ENCODE data around the gene PEMT.
A peak's percentile ranks its signal among the peaks of the same experiment; 100 is the strongest.

Gene PEMT

DNA sequence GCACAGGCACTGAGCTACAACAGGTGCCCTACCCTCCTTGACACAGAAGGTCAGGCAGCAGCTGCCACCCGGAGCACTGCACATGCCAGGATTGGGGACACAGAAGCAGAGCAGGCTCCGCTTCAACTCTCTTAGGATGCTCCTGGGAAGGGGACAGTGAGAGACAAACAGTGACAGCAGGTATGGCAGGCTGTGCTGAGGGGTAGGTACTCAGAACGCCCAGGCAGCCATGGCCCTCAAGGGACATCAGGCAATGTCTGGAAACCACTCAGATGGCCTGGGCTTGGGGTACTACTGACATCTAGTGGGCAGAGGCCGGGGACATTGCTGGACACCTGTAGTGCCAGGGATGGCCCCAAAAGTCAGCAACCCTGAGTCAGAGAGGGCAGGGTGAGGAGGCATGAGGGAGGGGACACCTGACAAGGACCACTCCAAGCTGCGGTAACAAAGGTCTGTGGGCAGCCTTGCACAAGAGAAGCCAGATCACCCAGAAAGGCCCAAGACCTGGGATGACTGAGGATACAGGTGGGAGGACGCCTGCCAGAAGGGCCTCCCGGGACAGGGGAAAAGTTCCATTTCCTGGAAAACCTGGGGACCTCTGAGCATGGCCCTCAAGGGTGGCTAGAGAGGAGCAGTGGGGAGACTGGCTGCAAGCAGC is 21.2 kb downstream of the PEMT start:
- DNase-seq = no peak

DNA sequence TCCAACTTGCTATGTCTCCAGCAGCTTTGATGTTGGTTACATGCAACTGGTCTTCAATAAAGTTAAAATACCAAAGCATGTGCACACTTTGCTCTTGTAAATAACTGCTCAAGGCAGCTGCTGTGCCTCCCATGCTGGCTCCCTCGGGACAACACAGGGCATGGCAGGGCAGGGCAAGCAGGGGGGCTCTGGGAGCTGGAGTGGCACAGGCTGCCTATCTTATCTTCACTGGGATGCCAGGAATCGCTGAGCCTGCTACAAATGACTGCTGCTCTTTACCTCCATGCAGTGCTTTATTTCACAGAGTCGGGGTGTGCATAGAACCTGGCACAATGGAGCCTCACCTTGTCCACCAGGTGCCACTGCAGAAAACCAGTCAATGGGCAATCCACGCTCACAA is 21.8 kb downstream of the PEMT start:
- no peak for DNase-seq

DNA sequence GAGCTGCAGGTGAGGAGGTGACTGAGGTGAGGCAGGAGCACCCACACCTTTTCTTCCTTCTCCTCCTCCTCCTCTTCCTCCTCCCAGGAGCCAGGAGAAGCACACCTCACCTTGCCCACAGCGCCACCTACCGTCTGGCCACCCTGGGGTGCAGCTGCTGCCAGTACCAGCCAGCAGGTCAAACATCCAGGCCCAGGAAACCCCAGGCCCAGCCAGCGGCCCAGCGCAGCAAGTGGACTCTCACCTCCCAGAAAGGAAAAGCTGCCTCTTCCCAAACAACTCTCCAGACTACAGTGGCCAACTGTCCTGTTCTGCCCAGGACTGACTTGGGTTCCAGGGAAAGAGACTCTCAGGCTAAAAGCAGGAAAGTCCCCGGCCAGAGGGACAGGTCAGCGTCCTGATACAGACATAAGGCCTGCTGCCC is 22.7 kb downstream of the PEMT start:
- peak; percentile 76 to 78 for DNase-seq

DNA sequence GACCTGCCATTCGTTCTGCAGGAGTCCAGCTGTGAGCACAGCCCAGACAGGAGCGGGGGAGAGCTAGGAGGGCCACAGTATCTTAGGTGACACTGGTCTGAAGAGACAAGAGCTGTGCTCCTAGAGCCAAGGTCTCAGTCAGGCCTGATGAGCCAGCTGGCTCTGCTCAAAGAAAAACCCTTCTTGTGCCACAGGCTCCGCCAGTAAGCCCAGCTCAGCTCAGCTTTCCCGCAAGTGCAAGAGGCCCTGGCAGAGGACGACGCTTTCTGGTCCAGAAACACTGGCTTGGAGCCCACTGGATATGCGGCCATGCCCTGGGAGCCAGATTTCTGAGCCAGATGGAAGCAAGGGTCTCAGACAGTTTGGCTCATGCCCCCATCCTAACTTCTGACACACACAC is 23.9 kb downstream of the PEMT start:
- no peak for DNase-seq

DNA sequence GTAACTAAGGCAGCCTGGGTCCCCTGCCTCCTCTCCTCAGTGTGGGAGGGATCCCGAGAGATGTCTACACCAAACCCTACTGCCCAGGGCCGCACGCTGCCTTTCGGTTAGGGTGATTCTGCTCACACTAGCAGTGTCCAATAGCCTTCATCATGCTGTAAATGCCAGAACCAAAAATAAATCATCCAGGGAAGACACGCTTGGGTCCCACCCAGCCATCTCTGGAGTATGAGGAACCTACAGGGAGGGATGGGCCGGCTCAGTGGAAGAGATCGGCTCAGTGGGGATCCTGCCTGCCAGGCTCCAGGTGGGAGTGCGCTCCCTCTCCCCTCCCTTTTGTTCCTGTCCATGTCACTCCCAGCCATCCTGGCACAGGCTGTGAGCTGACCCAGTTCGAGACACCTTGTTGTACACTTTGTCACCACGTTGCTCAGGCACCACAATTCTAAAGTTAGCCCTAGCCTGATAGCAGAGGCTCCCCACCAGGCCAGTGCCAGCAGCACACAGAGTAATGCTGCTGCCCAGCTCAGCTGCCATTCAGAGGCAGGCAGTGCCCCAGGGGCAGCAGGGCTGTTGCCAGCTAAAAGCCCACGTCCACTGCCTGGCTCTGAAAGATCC is 24.5 kb downstream of the PEMT start:
- DNase-seq = no peak

DNA sequence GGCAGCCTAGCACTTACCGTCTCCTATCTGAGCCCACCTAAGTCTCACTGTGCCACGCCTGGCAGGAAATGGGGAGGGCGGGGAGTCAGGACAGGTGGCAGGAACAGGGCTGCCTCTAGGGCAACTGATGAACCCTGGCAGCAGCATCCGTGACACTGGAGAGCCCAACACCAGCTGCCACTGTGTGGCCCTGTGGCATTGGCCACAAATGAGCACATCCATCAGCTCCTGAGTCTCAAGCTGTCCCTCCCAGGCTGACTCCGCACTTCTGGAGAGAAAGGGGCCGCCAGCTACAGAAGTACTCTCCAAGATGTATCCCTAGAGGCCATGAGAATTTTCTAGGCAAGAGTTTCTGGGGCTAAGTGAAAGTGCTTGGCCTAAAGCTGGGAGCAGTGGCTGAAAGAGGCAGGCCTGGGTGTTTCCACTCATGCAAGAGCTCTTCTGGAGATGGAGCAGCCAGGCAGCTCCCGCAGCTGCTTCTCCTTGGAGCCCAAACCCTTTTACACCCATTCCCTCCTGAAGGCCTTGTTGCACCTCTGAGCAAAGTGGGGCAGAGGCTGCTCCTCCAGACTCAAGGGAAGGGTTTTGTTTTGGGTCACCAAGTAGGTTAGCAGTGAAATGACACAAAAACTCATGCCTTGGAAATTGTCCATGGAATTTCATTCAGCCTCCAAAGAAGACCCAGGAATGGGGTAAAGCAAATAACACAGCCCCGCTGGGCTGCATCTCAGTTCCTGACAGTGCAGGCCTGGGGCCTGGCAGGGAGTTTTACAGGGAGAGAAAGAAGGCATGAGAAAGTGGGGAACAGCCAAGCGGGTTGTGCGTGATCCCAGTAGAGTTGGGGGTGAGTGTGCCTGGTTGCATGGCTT is 25.8 kb downstream of the PEMT start:
- no peak for DNase-seq

DNA sequence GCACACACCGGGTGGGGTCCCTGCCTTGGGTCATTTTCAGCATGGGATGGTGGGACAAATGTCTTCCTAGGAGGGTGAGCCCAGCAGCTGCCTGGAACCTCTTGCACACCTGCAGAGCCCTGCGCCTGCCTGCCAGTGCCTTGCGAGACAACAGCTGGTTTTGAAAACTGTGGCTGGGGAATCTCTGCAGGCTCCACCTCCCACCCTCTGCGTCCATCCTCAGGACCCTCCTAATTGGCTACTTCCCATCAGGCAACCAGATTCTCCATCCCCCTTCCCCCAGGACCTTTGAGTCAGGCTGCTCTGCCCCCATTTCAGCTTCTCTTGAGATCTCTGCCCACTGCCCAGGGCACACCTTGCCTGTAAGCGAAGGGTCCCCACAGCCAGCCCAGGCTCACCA is 26.6 kb downstream of the PEMT start:
- DNase-seq = no peak

DNA sequence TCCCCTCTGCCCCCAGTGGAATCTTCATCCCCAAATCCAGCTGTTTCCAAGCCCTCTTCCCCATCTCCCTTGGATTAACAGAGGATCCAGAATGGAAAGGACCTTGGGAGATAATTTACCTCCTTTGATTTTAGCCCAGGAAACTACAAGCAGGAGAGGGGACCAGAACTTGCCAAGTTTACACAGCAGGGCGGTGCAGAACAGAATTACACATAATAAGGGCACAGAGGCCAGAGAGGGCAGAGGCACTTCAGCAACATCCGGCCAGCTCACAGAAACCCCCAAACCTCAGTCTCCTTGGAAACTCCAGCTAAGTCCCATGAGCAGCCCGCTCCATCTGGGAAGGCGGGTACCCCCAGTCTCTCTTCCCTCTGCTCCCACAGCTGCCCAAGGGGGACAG is 27.2 kb downstream of the PEMT start:
- DNase-seq = no peak

DNA sequence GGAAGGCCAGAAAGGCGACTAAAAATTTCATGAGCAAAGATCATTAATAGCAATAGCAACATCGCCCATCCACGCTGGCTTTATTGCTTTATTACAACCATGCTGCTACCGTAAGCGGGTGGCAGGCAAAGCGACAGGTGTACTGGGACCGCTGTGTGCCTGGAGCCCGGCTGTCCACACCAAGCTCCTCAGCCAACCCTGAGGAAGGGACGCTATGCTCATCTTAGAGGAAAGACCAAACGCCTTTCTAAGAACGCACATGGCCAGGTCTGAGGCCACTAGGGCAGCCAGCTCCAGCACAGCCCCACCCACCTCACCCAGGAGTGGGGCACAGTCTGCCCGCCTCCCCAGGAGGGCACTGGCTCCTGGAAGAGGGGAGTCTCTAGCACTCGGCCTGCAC is 28.0 kb downstream of the PEMT start:
- no peak for DNase-seq

DNA sequence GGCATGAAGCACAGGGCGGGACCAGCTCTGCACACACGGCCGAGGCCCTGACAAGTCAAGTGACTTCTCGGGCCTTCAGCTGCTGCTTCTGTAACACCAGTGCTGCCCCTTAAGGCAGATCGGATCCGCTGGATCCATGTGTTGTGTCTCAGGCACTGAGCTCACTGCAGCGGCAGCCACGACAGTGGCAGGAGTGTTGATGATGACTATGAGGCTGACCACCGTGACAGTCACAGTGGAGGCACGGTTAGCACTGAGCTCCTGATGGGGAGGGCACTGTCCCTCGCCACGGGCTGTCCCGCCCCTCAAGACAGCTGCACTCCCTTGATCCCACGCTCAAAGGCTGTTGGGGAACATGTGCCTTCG is 29.4 kb downstream of the PEMT start:
- DNase-seq = no peak

DNA sequence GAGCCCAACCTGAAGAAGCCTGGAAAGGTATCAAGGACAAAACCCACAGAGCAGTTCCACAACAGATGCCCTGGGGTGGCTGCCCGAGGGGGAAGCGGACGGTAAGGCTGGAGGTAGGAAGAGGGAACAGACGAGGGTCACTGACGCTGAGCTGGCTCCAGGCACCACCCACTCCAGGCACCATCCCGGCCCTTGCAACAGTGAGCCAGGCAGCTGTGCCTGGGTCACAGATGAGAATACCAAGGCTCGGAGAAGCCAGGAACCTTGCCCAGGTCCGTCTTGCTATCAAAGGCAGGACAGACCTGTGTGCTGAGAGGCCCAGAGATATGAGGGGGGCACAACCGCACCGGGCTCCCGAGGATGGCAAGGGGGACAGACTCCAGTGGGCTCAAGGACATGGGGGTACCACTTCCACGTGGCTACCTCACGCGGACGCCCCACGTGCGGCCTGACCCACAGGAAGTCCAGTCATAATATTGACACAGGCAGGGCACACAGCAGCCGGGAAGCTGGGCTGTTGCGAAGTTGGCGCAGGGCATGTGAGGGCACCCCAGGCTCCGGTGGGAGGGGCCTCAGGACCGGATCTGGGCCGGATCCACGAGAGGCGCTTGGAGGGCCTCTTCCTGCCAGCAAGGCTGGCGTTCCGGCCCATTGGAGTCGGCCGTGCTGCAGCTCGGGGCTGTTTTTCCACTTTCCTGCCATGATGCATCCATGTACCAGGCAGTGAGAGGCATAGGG is 29.9 kb downstream of the PEMT start:
- no peak for DNase-seq

DNA sequence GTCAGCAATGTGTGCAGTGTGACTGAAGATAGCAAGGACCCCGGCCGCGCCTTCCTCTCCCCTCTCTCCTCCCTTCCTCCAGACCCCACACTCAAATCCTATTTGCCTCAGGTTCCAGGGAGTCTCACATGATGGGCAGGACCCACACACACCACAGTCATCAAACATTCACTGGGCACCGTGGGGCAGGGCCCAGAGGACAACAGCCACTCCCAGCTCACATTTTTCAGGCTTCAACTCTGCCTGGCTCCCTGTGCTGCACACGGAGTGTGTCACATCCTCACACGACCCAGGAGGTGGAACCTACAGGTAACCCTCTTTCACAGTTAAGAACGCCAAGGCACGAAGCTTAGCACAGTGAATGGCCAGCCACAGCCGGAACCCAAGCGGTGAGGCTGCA is 30.5 kb downstream of the PEMT start:
- no peak for DNase-seq

DNA sequence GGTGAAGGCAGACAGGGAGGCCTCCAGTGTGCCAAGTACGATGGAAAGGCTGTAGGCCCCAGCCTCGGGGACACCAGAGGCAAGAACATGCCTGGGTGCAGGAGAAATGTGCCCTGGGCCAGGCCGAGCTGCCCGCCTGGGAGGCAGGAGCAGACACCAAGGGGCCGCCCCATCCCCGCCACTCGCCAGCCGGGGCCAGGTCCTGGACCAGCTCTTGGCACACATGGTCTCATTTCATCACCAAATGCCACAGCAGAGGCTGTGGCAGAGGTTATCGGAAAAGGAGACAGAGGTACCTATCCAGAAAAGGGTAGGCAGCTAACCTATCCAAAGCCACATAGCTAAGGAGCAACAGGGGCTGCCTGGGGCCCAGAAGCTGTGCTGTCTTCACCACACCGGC is 31.3 kb downstream of the PEMT start:
- DNase-seq = no peak

DNA sequence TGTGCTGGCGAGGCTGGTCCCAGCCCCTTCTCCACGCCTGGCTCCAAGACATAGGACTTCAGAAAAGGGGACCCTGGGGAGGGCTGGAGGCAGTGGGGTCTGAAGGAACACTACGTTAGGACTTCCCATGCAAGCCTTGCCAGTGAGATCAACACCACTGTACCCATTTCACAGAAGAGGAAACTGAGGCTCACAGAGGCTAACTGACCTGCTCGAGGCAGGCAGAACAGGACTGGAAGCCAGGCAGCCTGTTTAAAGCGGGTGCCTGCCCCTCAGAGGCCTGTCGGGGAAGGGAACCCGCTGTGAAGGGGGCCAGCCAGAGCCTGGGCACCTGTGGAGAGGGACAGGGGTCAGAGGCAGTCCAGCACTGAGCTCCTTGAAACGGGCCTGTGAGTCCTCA is 32.3 kb downstream of the PEMT start:
- no peak for DNase-seq

DNA sequence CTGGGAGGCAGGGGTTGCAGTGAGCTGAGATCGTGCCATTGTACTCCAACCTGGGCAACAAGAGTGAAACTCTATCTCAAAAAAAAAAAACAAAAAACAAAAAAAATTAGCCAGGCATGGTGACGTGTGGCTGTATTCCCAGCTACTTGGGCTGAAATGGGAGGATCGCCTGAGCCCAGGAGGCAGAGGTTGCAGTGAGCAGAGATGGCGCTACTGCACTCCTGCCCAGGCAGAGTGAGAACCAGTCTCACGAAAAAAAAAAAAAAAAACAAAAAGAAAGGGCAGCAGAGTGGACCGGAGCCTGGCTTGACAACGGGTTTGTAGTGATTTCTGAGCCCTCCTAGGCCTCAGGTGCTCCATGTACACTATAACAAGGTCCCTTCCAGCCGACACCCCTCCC is 33.1 kb downstream of the PEMT start:
- no peak for DNase-seq

DNA sequence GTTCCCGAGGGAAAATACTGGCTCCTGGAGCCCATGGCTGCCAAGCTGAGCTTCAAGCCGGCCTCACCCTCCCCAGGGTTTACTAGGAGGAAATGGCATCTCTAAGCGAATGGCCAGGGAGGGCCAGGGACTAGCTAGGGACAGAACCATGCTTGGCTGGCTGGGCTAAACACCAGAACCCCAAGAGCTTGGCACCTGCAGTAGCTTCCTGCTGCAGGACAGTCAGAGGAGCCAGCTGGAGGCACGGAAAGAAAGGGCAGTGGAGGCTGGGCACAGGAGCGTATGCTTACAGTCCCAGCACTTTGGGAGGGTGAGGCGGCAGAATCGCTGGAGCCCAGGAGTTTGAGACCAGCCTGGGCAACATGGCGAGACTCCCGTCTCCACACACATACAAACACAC is 33.7 kb downstream of the PEMT start:
- DNase-seq = no peak

DNA sequence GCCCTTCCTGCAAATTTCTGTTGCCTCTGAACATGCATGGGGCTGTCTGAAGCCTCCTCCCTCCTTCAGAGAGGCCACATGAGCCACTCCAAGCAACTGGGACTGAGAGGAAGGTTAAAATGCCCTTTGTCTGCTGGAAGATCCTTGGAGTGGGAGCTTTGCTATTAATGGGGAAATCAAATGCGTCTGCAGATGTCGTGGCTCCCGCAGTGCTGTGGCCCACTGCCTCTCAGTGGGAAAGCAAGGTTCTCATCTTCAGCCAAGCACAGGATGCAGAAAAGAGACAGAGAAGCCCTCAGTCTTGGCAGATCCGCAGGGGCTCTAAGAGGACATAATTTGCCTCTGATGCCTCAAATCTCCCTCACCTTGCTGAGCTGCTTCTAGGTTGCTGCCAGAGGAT is 34.8 kb downstream of the PEMT start:
- DNase-seq = no peak

DNA sequence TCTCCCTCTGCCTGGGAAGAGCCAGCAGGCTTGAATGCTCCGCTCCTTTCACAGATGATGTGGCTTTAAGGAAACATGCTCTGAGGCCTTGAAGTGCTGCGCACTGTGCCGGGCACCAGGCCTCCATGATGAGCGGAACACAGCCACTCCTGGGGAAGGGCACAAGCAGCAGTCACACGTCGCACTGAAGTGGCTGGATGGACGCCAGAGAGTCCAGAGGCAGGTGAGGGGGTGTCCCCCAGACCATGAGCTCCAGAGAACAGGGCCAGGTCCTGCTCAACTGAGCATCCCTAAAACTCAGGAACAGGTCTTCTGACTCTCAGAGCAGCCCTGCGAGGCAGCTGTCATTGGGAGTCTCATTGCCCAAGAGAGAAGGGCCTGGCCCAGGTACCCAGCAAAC is 35.6 kb downstream of the PEMT start:
- DNase-seq = no peak

DNA sequence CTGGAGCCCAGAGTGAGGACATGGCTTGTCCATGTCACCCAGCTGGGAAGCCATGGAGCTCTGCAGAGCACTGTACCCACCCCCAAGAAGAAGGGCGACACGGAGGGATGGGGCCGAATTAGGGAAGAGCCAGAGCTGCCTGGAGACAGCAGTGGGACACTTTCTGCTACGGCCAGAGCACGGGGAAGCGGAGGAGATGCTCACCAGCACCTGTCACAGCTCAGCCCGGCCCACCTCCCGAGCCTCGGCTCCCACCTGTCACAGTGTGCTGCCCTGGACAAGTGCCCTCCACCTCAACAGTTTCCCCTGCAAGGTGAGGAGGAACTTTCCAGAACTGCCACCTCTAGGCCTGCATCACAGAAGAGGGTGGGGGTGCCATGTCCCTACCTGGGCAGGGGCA is 36.4 kb downstream of the PEMT start:
- no peak for DNase-seq

DNA sequence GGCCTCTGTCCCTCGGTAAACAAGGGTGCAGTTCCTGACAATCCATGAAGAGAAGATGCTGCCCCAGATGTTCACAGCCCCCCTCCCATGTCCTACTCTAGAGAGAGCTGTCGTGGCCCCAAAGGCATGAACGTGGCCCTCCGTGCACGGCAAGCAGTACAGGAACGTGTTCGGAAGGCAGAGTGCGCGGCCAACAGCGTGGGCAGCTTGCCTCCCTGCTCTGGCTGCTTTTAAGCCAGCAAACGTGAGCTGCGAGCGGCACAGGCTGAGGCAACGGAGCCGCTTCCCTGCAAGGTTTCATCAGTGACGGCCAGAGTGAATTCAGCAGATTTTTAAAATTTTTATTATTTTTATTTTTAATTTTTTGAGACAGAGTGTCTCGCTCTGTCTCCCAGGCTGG is 37.2 kb downstream of the PEMT start:
- DNase-seq = no peak

DNA sequence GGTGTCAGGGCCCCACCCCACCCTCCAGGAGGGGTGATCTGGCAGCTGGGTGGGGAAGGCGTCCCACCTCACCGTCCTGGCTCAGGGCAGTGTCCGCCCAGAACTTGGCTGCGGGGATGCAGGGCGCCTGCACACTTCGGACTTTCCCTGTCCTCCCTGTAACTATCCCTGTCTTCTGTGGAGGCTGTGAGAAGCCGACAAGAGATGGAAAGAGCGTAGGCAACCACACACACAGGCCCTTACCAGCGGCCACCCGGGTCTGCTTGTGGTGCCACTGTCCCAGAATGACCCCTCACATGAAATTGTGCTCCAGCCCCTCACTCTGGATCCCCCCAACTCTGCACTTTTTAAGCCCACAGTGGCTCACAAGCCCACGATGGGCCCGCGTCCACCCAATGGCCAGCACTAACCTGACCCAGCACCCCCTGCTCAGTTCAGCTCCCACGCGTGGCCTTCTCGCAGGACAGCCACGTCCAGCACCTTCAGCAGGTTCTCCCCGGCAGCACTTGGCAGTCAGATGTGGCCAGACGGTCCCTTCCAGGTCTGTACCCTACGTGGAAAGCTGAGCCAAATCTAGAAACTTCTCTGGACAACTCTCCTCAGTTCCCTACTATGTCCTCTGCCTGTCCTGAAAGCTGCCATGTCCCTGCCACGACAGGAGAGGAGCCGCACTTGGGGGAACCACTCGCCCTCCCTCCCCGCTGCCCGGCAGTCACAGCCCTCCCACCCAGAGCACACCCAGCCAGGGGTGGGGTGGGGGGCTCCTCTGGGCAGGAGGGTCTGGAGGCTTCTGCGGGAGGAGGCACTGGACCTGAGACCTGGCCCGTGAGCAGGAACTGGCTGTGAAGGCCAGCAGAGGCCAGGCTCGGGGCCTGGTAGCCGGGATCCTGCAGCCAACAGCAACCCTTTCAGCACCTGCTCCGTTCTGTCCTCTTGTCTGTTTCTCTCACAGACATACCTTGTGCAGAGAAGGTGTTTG is 38.0 kb downstream of the PEMT start:
- DNase-seq = no peak

All from activated T-cell treated with anti-CD3 and anti-CD28 coated beads, Interleukin-2, amount 50 U/mL, for 48 hours (primary cell).